HG02943 (cell line): ENCODE data around the gene ODAD2.
"Not testable (repeated sequence)": the region's sequence is repeated elsewhere in the genome, so short reads cannot be mapped to it uniquely, and the experiment has no call there.

Experiments used
- ATAC-seq: cut with Tn5 transposase; IDR thresholded peaks from one replicate; pipeline ENCODE4 v1.9.1; 2021; ENCODE audit warnings: mild to moderate bottlenecking, low read depth, moderate library complexity; ENCODE audit not compliant: unreplicated experiment

Gene ODAD2

GRCh38 chr10:27981744-27982143 is 17.1 kb downstream of the ODAD2 start:
- ATAC-seq = no peak

- ATAC-seq = not testable (repeated sequence)
Observed at GRCh38 chr10:27970795-27971194, 28.1 kb downstream of the ODAD2 start.

- ATAC-seq = not testable (repeated sequence)
Observed at GRCh38 chr10:27969931-27970330, 28.9 kb downstream of the ODAD2 start.

GRCh38 chr10:27959093-27959715 is 39.7 kb downstream of the ODAD2 start:
- ATAC-seq = no peak

- ATAC-seq = not testable (repeated sequence)
Observed at GRCh38 chr10:27958383-27958782, 40.5 kb downstream of the ODAD2 start.

- ATAC-seq = no peak
Observed at GRCh38 chr10:27950242-27950564, 48.7 kb downstream of the ODAD2 start.

- no peak for ATAC-seq
Observed at GRCh38 chr10:27949528-27950241, 49.2 kb downstream of the ODAD2 start.

GRCh38 chr10:27948186-27948585 is 50.7 kb downstream of the ODAD2 start:
- no peak for ATAC-seq

- no peak for ATAC-seq
Observed at GRCh38 chr10:27947540-27947939, 51.3 kb downstream of the ODAD2 start.

- ATAC-seq = no peak
Observed at GRCh38 chr10:27944005-27944404, 54.9 kb downstream of the ODAD2 start.

GRCh38 chr10:27914888-27915287 is 84.0 kb downstream of the ODAD2 start:
- ATAC-seq = no peak

GRCh38 chr10:27912231-27912630 is 86.6 kb downstream of the ODAD2 start:
- ATAC-seq = no peak

- no peak for ATAC-seq
Observed at GRCh38 chr10:27911539-27911938, 87.3 kb downstream of the ODAD2 start.

GRCh38 chr10:27911011-27911410 is 87.9 kb downstream of the ODAD2 start:
- no peak for ATAC-seq

GRCh38 chr10:27908231-27908630 is 90.6 kb downstream of the ODAD2 start:
- ATAC-seq = no peak

- not testable (repeated sequence) for ATAC-seq
Observed at GRCh38 chr10:27899485-27899884, 99.4 kb downstream of the ODAD2 start.

- no peak for ATAC-seq
Observed at GRCh38 chr10:27899058-27899457, 99.8 kb downstream of the ODAD2 start.

GRCh38 chr10:27893358-27893954 is 105.4 kb downstream of the ODAD2 start:
- ATAC-seq = no peak

GRCh38 chr10:27890971-27891370 is 107.9 kb downstream of the ODAD2 start:
- no peak for ATAC-seq

- no peak for ATAC-seq
Observed at GRCh38 chr10:27889518-27889917, 109.4 kb downstream of the ODAD2 start.

- ATAC-seq = no peak
Observed at GRCh38 chr10:27884185-27884641, 114.7 kb downstream of the ODAD2 start.

GRCh38 chr10:27878281-27878680 is 120.6 kb downstream of the ODAD2 start:
- ATAC-seq = no peak
